ENCODE measurements around the gene BOK. TPM values are rescaled to one million over a fixed set of nuclear protein-coding genes. Genes with fewer than 3 reads are reported as not detected.
A peak's percentile ranks its signal among the peaks of the same experiment; 100 is the strongest.

BOK gene
- 37.4 and 37.9 TPM in 2 replicates for total RNA-seq

GRCh38 chr2:241558532-241559322, at the start of gene BOK:
TSS of gene BOK (plus strand) at chr2:241558745. CDS start at chr2:241559484, 739 bp downstream.

Small RNA genes lying within 50 kb of the gene (small RNA-seq; reads per million reads assigned to genes)
- 0.42 reads per million, percentile 13 among the genes with 10 or more reads in this experiment for gene RNA5SP122 (ENCODE audit: low replicate concordance)

Other genes starting within 250 kb of the BOK start
- gene HDLBP, start 243.1 kb upstream of the BOK start, total RNA-seq = 844 and 1,772 TPM in 2 replicates
- 339 and 470 TPM in 2 replicates for gene SEPTIN2, start 242.8 kb upstream of the BOK start, total RNA-seq
- gene FARP2, start 202.5 kb upstream of the BOK start, total RNA-seq = 24.5 and 41.7 TPM in 2 replicates
- 240 and 272 TPM in 2 replicates for gene STK25, start 50.2 kb upstream of the BOK start, total RNA-seq
- 50.8 and 62.6 TPM in 2 replicates for gene THAP4, start 78.4 kb downstream of the BOK start, total RNA-seq
- 61.7 and 72.2 TPM in 2 replicates for gene ATG4B, start 78.9 kb downstream of the BOK start, total RNA-seq
- gene DTYMK, start 128.1 kb downstream of the BOK start, total RNA-seq = 7.4 and 58.7 TPM in 2 replicates
- gene ING5, start 143.3 kb downstream of the BOK start, total RNA-seq = 12.7 and 18.8 TPM in 2 replicates
- gene D2HGDH, start 175.9 kb downstream of the BOK start, total RNA-seq = 15.8 and 22.8 TPM in 2 replicates
- 0.14 TPM in 1 of 2 replicates, not detected in the other for gene GAL3ST2, start 218.1 kb downstream of the BOK start, total RNA-seq